Mesangial cell (primary cell): ENCODE measurements around the gene MAGEA2. TPM values are rescaled to one million over a fixed set of nuclear protein-coding genes. Genes with fewer than 3 reads are reported as not detected.

Source experiments
- total RNA-seq: library from RNA; depleted of rRNA; stranded (reverse); fragments of >200 nt; gene quantifications from 2 replicates; pipeline ENCODE4 v1.2.3, GENCODE V29; 2015

The MAGEA2 gene
- not detected in 2 replicates for total RNA-seq

GRCh38 chrX:152753686-152754650, at the start of gene MAGEA2:
Gene MAGEA2 (minus strand): TSS chrX:152753842. CDS start chrX:152751363, 2,479 bp downstream.

DNA sequence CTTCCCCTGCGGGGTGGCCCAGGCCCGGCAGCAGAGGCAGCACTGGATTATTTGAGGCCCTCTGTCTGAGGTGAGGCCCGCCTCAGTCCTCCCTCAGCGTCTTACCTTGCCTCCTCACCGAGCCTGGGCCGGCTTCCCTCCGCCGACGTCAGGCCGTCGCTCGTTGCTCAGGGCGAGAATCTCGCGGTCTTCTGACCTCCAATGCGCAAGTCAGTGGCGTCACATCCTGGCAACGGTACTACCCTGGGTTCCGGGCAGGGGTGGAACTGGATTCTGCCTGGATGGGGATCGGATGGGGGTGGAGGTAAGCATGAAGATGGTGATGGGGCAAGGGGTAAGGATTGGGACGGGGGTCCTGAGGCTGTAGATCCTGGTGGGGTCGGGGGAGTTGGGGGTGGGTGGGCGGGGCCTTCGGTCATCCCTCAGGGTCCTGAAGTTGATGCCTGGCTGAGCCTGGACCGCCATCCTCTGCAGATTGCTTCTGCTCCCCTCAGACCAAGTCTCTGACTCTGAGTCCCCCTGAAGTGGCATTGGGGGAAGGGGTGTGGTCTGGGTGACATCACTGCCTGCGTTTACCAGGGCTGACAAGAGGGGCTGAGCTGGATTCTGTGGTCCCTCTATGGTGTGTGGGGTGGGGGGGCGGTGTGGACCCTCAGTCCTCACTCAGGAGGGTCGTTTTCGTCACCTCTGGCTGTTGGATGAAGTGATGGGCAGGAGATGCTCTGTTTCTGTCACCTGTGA, 16.1 kb upstream of the MAGEA2 start, which contains the start of gene MAGEA6:
Gene MAGEA6, minus strand, starts transcription at position 141 of the 741 bp plus-strand sequence. CDS start 2,039 bp downstream, outside the sequence.

GRCh38 chrX:152758918-152759317, 5.3 kb upstream of the MAGEA2 start, which contains the start of gene CSAG3:
Gene CSAG3 (plus strand): TSS chrX:152759218.

GRCh38 chrX:152733261-152733975, 20.2 kb downstream of the MAGEA2 start, which contains the start of the genes CSAG1 and MAGEA12:
Gene CSAG1 (minus strand): TSS chrX:152733721. CDS start chrX:152732460, 1,261 bp downstream.
Gene MAGEA12 (plus strand): TSS chrX:152733757. CDS start chrX:152736162, 2,405 bp downstream.

DNA sequence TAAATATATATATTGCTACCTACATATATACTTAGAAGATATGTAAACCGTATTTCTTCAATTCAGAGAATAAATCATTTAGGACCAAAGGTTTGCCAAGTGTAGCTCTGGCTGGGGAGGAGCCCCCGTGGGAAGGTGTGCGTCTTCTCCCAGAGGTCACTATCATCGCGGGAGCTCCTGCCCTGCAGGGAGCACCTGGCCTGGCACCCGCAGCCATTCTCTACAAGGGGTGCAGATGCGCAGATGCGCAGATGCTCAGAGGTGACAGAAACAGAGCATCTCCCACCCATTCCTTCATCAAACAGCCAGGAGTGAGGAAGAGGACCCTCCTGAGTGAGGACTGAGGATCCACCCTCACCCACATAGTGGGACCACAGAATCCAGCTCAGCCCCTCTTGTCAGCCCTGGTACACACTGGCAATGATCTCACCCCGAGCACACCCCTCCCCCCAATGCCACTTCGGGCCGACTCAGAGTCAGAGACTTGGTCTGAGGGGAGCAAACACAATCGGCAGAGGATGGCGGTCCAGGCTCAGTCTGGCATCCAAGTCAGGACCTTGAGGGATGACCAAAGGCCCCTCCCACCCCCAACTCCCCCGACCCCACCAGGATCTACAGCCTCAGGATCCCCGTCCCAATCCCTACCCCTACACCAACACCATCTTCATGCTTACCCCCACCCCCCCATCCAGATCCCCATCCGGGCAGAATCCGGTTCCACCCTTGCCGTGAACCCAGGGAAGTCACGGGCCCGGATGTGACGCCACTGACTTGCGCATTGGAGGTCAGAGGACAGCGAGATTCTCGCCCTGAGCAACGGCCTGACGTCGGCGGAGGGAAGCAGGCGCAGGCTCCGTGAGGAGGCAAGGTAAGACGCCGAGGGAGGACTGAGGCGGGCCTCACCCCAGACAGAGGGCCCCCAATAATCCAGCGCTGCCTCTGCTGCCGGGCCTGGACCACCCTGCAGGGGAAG, 39.5 kb downstream of the MAGEA2 start, which contains the start of gene MAGEA2B:
Gene MAGEA2B, plus strand, starts transcription at position 814 of the 973 bp plus-strand sequence. CDS start 2,479 bp downstream, outside the sequence.

DNA sequence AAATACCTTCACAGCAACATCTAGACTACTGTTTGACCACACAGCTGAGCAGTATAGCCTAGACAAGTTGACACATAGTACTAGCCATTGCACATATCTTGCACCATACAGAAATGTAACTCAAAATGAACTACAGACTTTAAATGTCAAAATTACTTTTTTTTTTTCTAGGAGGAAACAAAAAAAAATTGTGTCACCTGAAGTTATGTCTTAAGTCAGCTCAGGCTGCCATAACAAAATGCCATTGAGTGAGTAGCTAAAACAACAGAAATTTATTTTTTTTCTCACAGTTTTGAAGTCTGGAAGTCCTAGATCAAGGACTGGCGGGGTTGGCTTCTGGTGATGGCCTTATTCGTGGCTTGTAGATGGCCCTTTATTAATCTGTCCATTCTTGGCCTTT, 44.5 kb downstream of the MAGEA2 start, which contains the start of gene CSAG2:
Gene CSAG2, minus strand, starts transcription at position 101 of the 400 bp plus-strand sequence. CDS start 161 bp downstream, outside the sequence.

Other genes with a start within 250 kb of the MAGEA2 start
- gene GABRQ, start 115.9 kb downstream of the MAGEA2 start, total RNA-seq, result under 0.01 and 0.13 TPM in 2 replicates
- not detected in 2 replicates for gene MAGEA3, start 55.0 kb downstream of the MAGEA2 start, total RNA-seq
- not detected in 2 replicates for gene CSAG2, start 44.6 kb downstream of the MAGEA2 start, total RNA-seq
- gene MAGEA2B, start 39.2 kb downstream of the MAGEA2 start, total RNA-seq, result not detected in 2 replicates
- gene CSAG1, start 20.1 kb downstream of the MAGEA2 start, total RNA-seq, result not detected in 2 replicates
- gene MAGEA12, start 20.1 kb downstream of the MAGEA2 start, total RNA-seq, result not detected in 2 replicates
- gene CSAG3, start 5.4 kb upstream of the MAGEA2 start, total RNA-seq, result not detected in 2 replicates
- gene MAGEA6, start 15.8 kb upstream of the MAGEA2 start, total RNA-seq, result not detected in 2 replicates
- 15.8 and 17.1 TPM in 2 replicates for gene CETN2, start 76.9 kb upstream of the MAGEA2 start, total RNA-seq
- gene NSDHL, start 77.2 kb upstream of the MAGEA2 start, total RNA-seq, result 18.9 and 30.1 TPM in 2 replicates
- 12.1 and 25.1 TPM in 2 replicates for gene ZNF185, start 144.2 kb upstream of the MAGEA2 start, total RNA-seq
- not detected in 2 replicates for gene PNMA5, start 240.3 kb upstream of the MAGEA2 start, total RNA-seq